Spleen (tissue), 7 donors: ENCODE results near the gene ACAD9.

Source experiments
- CTCF ChIP-seq, 11 experiments: fragments of 200-600 bp in 7 of 11; fragments of 450-650 bp in 4 of 11; sonication (generic) in 4 of 11; IDR thresholded peaks in 8 of 11; conservative IDR thresholded peaks in 3 of 11; 1 replicate in 7 of 11; 2 replicates in 4 of 11; pipeline versions ENCODE4 v1.4.0 to v1.8.0; 2016 to 2021; ENCODE audit warnings: antibody characterized with exemption in 11 of 11, inconsistent platforms in 4 of 11, mild to moderate bottlenecking in 1 of 11
- POLR2A ChIP-seq, 3 donors: fragments of 450-650 bp; IDR thresholded peaks; one replicate each; pipeline ENCODE4 v1.5.1; 2017; ENCODE audit warnings: antibody characterized with exemption in 3 of 3, mild to moderate bottlenecking in 1 of 3
- donor health status: DM: no; HTN: no; CAD: no; lungs with moderate emphysema.
- donor health status: DM: no; HTN: no; CAD: no.
- donor health status: DM: no; HTN: no; CAD: no.

DNA sequence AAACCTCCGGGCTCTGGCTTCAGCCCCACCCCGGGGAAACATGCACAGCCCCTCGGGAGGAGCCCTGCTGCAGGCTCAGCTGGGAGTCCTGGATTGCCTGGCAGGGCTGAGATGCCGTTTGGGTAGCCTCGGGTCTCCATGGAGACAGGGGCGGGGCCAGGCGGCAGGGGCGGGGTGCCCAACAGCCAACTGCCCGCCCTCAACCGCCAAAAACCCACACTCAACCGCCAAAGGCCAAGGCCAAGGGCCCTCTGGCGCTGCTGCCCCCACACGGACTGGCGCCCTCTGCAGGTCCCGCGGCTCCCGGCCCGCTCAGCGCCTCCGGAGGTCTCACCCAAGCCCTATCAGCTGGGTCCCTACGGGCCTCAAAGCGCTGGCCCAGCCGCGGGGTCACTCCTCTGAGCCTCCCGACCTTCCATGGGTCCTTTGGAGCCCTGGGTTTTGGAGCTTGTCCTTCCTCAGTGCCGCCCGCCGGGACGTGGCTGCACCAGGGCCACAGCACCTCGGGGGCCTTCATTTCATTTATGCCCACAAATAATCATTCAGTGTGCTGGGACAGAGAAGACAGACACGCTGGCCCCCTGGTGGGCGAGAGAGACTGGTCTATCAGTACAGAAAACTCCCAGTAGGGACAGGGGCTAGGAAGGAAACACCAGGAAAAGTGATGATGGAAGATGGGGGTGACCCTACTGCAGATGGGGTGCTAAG, 33.5 kb upstream of the ACAD9 start:
- TF ChIP-seq CTCF (IDR thresholded peaks at IDR 0.05 in 8 of 11, conservative IDR thresholded peaks at IDR 0.05 in 3 of 11) (peak in 10 of 11 experiments; percentile 47 to 86 (median 71)), POLR2A (IDR thresholded peaks at IDR 0.05) (no peak)
